Ovary (tissue), 3 donors: ENCODE measurements around the gene RNF208.

Source experiments
- CTCF ChIP-seq, 3 donors: fragments of 450-650 bp in 2 of 3; fragments of 200-600 bp in 1 of 3; IDR thresholded peaks; one replicate each; pipeline versions ENCODE4 v1.5.1 to v1.8.0; 2016 to 2022; ENCODE audit warnings: antibody characterized with exemption in 3 of 3, mild to moderate bottlenecking in 1 of 3
- POLR2A ChIP-seq: fragments of 450-650 bp; IDR thresholded peaks from one replicate; pipeline ENCODE4 v1.6.1; 2017; ENCODE audit warnings: antibody characterized with exemption, mild to moderate bottlenecking, moderate library complexity
- donor health status: DM: no; HTN: no; CAD: no.

- TF ChIP-seq CTCF (IDR thresholded peaks at IDR 0.05), result no peak
- no peak for TF ChIP-seq POLR2A
Measured at GRCh38 chr9:137181680-137182079, 40.4 kb downstream of the RNF208 start.
